Cardiac fibroblast (primary cell): ENCODE results near the gene RPS17.

Source experiments
- DNase-seq, 2 donors: peaks; one replicate each; pipeline versions ENCODE4 v3.0.0 to v3.0.0-alpha.2; 2010; ENCODE audit warnings: low read depth in 2 of 2
- H3K4me3 ChIP-seq, 2 donors: replicated peaks in 1 of 2; 1 replicate in 1 of 2; 2 replicates in 1 of 2; pipeline ENCODE4 v1.5.1; 2011; ENCODE audit warnings: low read depth in 2 of 2, low read length in 2 of 2, mild to moderate bottlenecking in 2 of 2, moderate library complexity in 1 of 2
- CTCF ChIP-seq: IDR thresholded peaks from one replicate; pipeline ENCODE4 v1.5.1; 2011; ENCODE audit warnings: low read depth, mild to moderate bottlenecking, low read length, inconsistent platforms

The RPS17 gene

DNA sequence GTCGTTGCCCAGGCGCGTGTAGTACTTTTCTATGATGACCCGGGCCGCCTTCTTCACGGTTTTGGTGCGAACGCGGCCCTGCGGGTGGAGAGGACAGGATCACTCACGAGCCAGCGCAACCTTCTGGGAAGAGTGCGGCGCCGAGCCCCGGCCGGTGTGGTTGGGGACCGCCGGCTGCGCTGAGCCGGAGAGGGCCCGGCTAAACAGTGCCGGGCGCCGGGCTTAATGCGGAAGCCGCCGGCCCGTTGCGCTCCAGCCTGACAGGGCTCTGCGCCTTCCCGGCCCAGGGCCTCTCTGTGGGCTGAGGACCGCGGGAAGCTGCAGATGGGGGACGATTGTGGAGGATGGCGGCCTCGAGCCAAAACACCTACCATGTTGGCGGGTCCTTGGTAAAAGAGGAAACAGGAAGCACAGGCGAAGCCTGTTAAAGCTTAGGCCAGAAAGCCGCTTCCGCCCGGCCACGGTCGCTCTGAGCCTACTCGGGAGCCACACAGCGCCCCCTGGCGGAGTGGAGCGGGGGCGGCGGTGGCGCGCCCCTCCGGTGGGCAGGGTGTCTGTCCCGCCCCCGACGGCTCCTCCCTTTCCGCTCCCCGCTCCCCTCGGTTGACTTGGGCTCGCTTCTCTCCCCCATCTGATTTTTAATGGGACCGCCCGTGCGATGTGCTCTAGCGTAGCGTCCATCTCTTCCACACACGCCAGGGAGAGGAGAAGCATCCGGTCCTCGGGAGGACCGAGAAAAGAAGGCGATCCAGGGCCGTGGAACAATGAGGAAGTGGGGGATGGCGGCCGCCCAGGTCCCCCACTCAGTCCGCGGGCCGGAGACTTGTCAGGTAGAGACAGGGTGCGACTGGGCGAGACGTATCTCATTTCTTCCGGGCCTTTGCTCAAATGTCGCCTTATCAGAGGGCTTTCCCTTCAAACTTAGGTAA lies at the start of gene RPS17:
TSS of gene RPS17 (minus strand) at position 403 of the 929 bp plus-strand sequence. CDS start at position 374, 29 bp downstream.
- peak; percentile 82 for TF ChIP-seq CTCF
- DNase-seq = peak; percentile 96 to 98

GRCh38 chr15:82587805-82588204 lies 47.5 kb upstream of the RPS17 start:
- no peak for DNase-seq
- no peak for TF ChIP-seq CTCF
- no peak overlapping the region for H3K4me3 ChIP-seq

More for the DNA sequence above, at the start of gene RPS17:
- H3K4me3 ChIP-seq = peak within 1 kb of the TSS; percentile 97 to 98

GRCh38 chr15:82585072-82585471 lies 44.8 kb upstream of the RPS17 start:
- DNase-seq = peak; percentile 24 to 59
- no peak for TF ChIP-seq CTCF
- H3K4me3 ChIP-seq = no peak overlapping the region

GRCh38 chr15:82580713-82581112 lies 40.5 kb upstream of the RPS17 start:
- no peak for DNase-seq
- H3K4me3 ChIP-seq = no peak overlapping the region
- TF ChIP-seq CTCF = no peak

GRCh38 chr15:82575335-82575734 lies 35.1 kb upstream of the RPS17 start:
- no peak for DNase-seq
- no peak overlapping the region for H3K4me3 ChIP-seq
- no peak for TF ChIP-seq CTCF

- DNase-seq = no peak
- no peak overlapping the region for H3K4me3 ChIP-seq
- TF ChIP-seq CTCF = no peak
Observed at GRCh38 chr15:82572986-82573385, 32.7 kb upstream of the RPS17 start.

- no peak for TF ChIP-seq CTCF
- DNase-seq = no peak
- H3K4me3 ChIP-seq = no peak overlapping the region
Observed at GRCh38 chr15:82572311-82572710, 32.1 kb upstream of the RPS17 start.
